ENCODE measurements around the gene KLF11. TPM values are rescaled to one million over a fixed set of nuclear protein-coding genes. Genes with fewer than 3 reads are reported as not detected.
A peak's percentile ranks its signal among the peaks of the same experiment; 100 is the strongest.
"Not testable (repeated sequence)": the region's sequence is repeated elsewhere in the genome, so short reads cannot be mapped to it uniquely, and the experiment has no call there.

KLF11 gene
- total and polyA plus RNA-seq, 8 donors: 4.1 to 21.6 (median 12.0) TPM

GRCh38 chr2:10028988-10029874 lies 14.1 kb upstream of the KLF11 start:
- no peaks in the 10 kb centered on the region for H3K27me3 ChIP-seq
- H3K36me3 ChIP-seq: no peaks in the 10 kb centered on the region
- WGBS, 5 donors: 32 to 45% (median 38%) methylated on average over 15 to 26 of the region's 26 CpGs
- H3K4me1 ChIP-seq: peaks cover 0 to 21% (median 14%) of the 10 kb centered on the region in 4 donors
- TF ChIP-seq POLR2A (IDR thresholded peaks at IDR 0.05) (no peak), EP300 (IDR thresholded peaks at IDR 0.05) (no peak), POLR2AphosphoS5 (IDR thresholded peaks at IDR 0.05) (no peak), CTCF (IDR thresholded peaks at IDR 0.05) (no peak)
- H3K27ac ChIP-seq: peak overlapping the region; percentile 29 to 61 (median 55)
- H3K4me3 ChIP-seq: no peak overlapping the region
- intact Hi-C loops (cut with DNase I; ENCODE audit: low total_unique reads): no loop called here
- H3K9me3 ChIP-seq: no peaks in the 10 kb centered on the region
- DNase-seq: peak in 1 of 2 donors; percentile 84

GRCh38 chr2:10029875-10030223 lies 13.5 kb upstream of the KLF11 start:
- no peak for DNase-seq
- peaks cover 0 to 24% (median 16%) of the 10 kb centered on the region in 4 donors for H3K4me1 ChIP-seq
- no peak for TF ChIP-seq POLR2A (IDR thresholded peaks at IDR 0.05)
- no peak for TF ChIP-seq EP300 (IDR thresholded peaks at IDR 0.05)
- no peak for TF ChIP-seq POLR2AphosphoS5 (IDR thresholded peaks at IDR 0.05)
- intact Hi-C loops (cut with DNase I; ENCODE audit: low total_unique reads): no loop called here
- 59 to 67% (median 61%) methylated on average over 7 of the region's 7 CpGs for WGBS, 5 donors
- no peaks in the 10 kb centered on the region for H3K9me3 ChIP-seq
- no peaks in the 10 kb centered on the region for H3K36me3 ChIP-seq
- no peaks in the 10 kb centered on the region for H3K27me3 ChIP-seq
- H3K27ac ChIP-seq: peak overlapping the region in 4 of 5 donors; percentile 29 to 61 (median 58)
- H3K4me3 ChIP-seq: no peak overlapping the region

GRCh38 chr2:10030311-10030736 lies 13.0 kb upstream of the KLF11 start:
- 58 to 75% (median 70%) methylated on average over 9 of the region's 9 CpGs for WGBS, 5 donors
- H3K9me3 ChIP-seq: no peaks in the 10 kb centered on the region
- peak in 1 of 2 donors; percentile 64 for DNase-seq
- H3K27ac ChIP-seq: no peak overlapping the region
- H3K4me3 ChIP-seq: no peak overlapping the region
- no peak for TF ChIP-seq CTCF (IDR thresholded peaks at IDR 0.05)
- no peak for TF ChIP-seq POLR2AphosphoS5 (IDR thresholded peaks at IDR 0.05)
- TF ChIP-seq POLR2A (IDR thresholded peaks at IDR 0.05): no peak
- TF ChIP-seq EP300 (IDR thresholded peaks at IDR 0.05): no peak
- H3K27me3 ChIP-seq: no peaks in the 10 kb centered on the region
- no peaks in the 10 kb centered on the region for H3K36me3 ChIP-seq
- peaks cover 0 to 29% (median 18%) of the 10 kb centered on the region in 4 donors for H3K4me1 ChIP-seq
- intact Hi-C loops (cut with DNase I; ENCODE audit: low total_unique reads): no loop called here

GRCh38 chr2:10030798-10031197 lies 12.6 kb upstream of the KLF11 start:
- H3K4me3 ChIP-seq; H3K36me3 ChIP-seq; H3K27me3 ChIP-seq; H3K9me3 ChIP-seq; H3K27ac ChIP-seq; intact Hi-C loops (cut with DNase I; ENCODE audit: low total_unique reads); DNase-seq: not testable (repeated sequence)
- peaks cover 4 to 34% (median 22%) of the 10 kb centered on the region in 4 donors for H3K4me1 ChIP-seq
- WGBS, 5 donors: 91 to 94% (median 94%) methylated on average over 8 of the region's 8 CpGs

- intact Hi-C loops (cut with DNase I; ENCODE audit: low total_unique reads): no loop called here
- no peak overlapping the region for H3K27ac ChIP-seq
- H3K4me1 ChIP-seq: peaks cover 17 to 47% (median 35%) of the 10 kb centered on the region in 4 donors
- WGBS, 5 donors: 91 to 95% (median 92%) methylated on average over 18 to 20 of the region's 20 CpGs
- TF ChIP-seq POLR2A (IDR thresholded peaks at IDR 0.05): no peak
- no peak for TF ChIP-seq POLR2AphosphoS5 (IDR thresholded peaks at IDR 0.05)
- TF ChIP-seq EP300 (IDR thresholded peaks at IDR 0.05): no peak
- TF ChIP-seq CTCF (IDR thresholded peaks at IDR 0.05): no peak
- H3K4me3 ChIP-seq: no peak overlapping the region
- no peaks in the 10 kb centered on the region for H3K36me3 ChIP-seq
- H3K27me3 ChIP-seq: no peaks in the 10 kb centered on the region
- no peak for DNase-seq
- H3K9me3 ChIP-seq: no peaks in the 10 kb centered on the region
Observed at GRCh38 chr2:10031886-10032745, 11.2 kb upstream of the KLF11 start.

All from stomach (tissue), 9 donors.